Esophagus muscularis mucosa (tissue), 4 donors: ENCODE data around the gene USP2.

Experiments
- CTCF ChIP-seq, 3 experiments: fragments of 200-600 bp in 2 of 3; fragments of 450-650 bp in 1 of 3; sonication (generic) in 2 of 3; IDR thresholded peaks; one replicate each; pipeline ENCODE4 v1.5.1; 2017 to 2019; ENCODE audit warnings: antibody characterized with exemption in 3 of 3, mild to moderate bottlenecking in 2 of 3, moderate library complexity in 1 of 3
- EP300 ChIP-seq: sonication (generic); formaldehyde crosslinking; IDR thresholded peaks from one replicate; pipeline ENCODE4 v1.6.1; 2017; ENCODE audit warnings: antibody characterized with exemption
- POLR2A ChIP-seq: fragments of 450-650 bp; IDR thresholded peaks from one replicate; pipeline ENCODE4 v1.6.1; 2017; ENCODE audit warnings: antibody characterized with exemption, moderate library complexity, mild to moderate bottlenecking, low read depth
- POLR2AphosphoS5 ChIP-seq, 2 donors: sonication (generic); formaldehyde crosslinking; IDR thresholded peaks; one replicate each; pipeline ENCODE4 v1.6.1; 2017; ENCODE audit warnings: antibody characterized with exemption in 2 of 2

- TF ChIP-seq POLR2AphosphoS5 (IDR thresholded peaks at IDR 0.05): no peak
- no peak for TF ChIP-seq CTCF (IDR thresholded peaks at IDR 0.05)
- TF ChIP-seq POLR2A: no peak
- TF ChIP-seq EP300: no peak
Measured at GRCh38 chr11:119410501-119410900, 29.0 kb upstream of the USP2 start.
